SK-MEL-5 (cell line): ENCODE data around the gene RSPH10B2. TPM values are rescaled to one million over a fixed set of nuclear protein-coding genes. Genes with fewer than 3 reads are reported as not detected.
"Not testable (repeated sequence)": the region's sequence is repeated elsewhere in the genome, so short reads cannot be mapped to it uniquely, and the experiment has no call there.

Experiments
- DNase-seq: peaks from one replicate; pipeline ENCODE4 v3.0.0-alpha.2; 2016; ENCODE audit warnings: low read depth, low spot score
- in situ Hi-C: cut with HindIII; loops from 2 replicates; pipeline ENCODE4 v1.10.0; 2016; ENCODE audit warnings: low sequenced_read_pairs, high pct_unique_total_duplicates, low pct_unique_long_range_greater_than_20kb
- total RNA-seq: library from RNA; depleted of rRNA; stranded (reverse); fragments of >200 nt; shearing (Covaris generic); gene quantifications from 2 replicates; pipeline ENCODE4 v1.2.3, GENCODE V29; 2014; rRNA removed

RSPH10B2 gene
- total RNA-seq, 1 experiment from 2014 or later = 0.34 TPM

GRCh38 chr7:6827180-6827579, 73.3 kb downstream of the RSPH10B2 start:
- in situ Hi-C loops, DNase-seq: not testable (repeated sequence)

- DNase-seq = not testable (repeated sequence)
Measured at GRCh38 chr7:6829616-6830015, 75.7 kb downstream of the RSPH10B2 start.

GRCh38 chr7:6830026-6830425, 76.1 kb downstream of the RSPH10B2 start:
- DNase-seq, in situ Hi-C loops: not testable (repeated sequence)

More at GRCh38 chr7:6829616-6830015, 75.7 kb downstream of the RSPH10B2 start:
- in situ Hi-C loops = not testable (repeated sequence)

DNA sequence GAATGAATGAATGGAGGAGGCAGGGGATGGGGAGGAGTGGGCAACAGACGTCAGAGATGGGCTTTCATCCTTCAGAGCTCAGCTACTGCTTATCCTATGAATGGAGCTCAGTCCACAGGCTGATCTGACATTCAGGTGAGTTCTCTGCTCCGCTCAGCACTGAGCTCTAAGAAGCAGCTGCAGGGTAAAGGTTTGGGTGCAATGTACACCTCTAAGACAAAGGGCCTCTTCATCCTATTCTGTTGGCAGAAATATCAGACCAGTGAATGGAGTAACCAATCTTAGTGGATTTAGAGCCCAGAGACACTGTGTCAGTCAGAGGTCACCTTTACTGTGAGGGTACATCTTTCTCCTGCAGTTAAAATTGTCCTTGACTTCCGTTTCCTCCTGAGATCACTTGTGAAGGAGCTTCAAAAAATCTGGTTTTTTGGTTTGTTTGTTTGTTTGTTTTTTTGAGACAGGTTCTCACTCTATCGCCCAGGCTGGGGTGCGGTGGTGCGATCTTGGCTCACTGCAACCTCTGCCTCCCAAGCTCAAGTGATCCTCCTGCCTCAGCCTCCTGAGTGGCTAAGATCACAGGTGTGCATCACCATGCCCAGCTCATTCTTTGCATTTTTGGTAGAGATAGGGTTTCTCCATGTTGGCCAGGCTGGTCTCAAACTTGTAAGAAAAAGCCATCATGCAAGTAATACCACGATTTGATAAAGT, 77.3 kb downstream of the RSPH10B2 start:
- in situ Hi-C loops = no loop called here
- peak; percentile 35 for DNase-seq

GRCh38 chr7:6833636-6834035, 79.7 kb downstream of the RSPH10B2 start:
- DNase-seq = no peak
- in situ Hi-C loops = no loop called here

- in situ Hi-C loops = not testable (repeated sequence)
- DNase-seq = peak; percentile 8
Measured at GRCh38 chr7:6835521-6835920, 81.6 kb downstream of the RSPH10B2 start.

- in situ Hi-C loops, DNase-seq: not testable (repeated sequence)
Measured at GRCh38 chr7:6837081-6837480, 83.2 kb downstream of the RSPH10B2 start.

DNA sequence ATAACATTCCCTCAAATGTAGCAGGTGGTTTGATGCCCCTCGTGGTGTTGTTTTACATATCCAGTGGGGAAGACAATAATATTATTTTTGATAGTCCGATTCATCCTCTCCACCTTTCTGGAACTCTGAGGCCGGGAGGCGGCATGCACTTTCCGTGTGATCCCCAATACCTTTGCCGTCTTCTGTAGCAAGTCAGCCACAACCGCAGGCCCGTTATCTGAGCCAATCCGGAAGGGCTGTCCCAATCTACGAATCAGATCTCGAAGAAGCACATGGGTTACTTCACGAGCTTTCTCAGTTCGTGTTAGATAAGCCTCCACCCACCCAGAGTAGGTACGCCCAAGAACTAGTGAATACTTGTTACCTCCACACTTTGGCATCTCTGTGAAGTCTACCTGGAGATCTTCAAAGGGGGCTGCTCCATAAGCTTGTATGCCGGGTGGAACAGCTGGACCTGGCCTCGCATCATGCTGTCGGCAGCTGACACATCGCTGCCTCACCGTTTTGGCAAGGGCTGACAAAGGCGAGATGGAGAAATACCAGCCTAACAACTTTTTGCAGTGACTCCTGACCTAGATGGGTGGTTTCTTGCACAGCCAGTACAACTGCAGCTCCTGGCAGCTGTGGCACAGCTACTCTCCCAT, 88.5 kb downstream of the RSPH10B2 start:
- in situ Hi-C loops, DNase-seq: not testable (repeated sequence)

DNA sequence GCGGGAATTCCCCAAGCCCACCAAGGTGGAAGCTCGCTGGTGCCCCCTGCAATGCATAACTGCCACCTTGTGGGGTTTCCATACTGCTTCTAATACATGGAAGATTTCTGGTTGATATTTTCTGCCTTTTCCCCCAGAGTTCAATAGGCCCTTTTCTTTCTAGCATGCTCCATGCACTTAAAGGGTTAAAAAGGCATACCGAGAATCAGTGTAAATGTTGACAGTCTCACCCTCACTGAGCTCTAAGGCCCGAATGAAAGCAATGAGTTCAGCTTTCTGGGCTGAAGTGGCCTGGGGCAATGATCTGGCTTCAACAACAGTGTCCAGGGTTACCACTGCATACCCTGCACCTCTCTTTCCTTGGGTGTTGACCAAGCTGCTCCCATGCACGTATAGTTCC, 89.2 kb downstream of the RSPH10B2 start:
- DNase-seq, in situ Hi-C loops: not testable (repeated sequence)

- in situ Hi-C loops, DNase-seq: not testable (repeated sequence)
Measured at GRCh38 chr7:6843654-6844053, 89.8 kb downstream of the RSPH10B2 start.

- DNase-seq, in situ Hi-C loops: not testable (repeated sequence)
Measured at GRCh38 chr7:6845971-6846449, 92.1 kb downstream of the RSPH10B2 start.

GRCh38 chr7:6847751-6848150, 93.8 kb downstream of the RSPH10B2 start:
- in situ Hi-C loops, DNase-seq: not testable (repeated sequence)

Other genes with a start within 250 kb of the RSPH10B2 start
- gene GRID2IP, start 202.6 kb upstream of the RSPH10B2 start, total RNA-seq = 0.03 TPM in 1 of 2 replicates, not detected in the other
- 92.4 and 94.5 TPM in 2 replicates for gene ZDHHC4, start 176.6 kb upstream of the RSPH10B2 start, total RNA-seq
- gene INTS15, start 164.1 kb upstream of the RSPH10B2 start, total RNA-seq = 18.5 and 28.2 TPM in 2 replicates
- 0.16 and 0.35 TPM in 2 replicates for gene ZNF853, start 138.5 kb upstream of the RSPH10B2 start, total RNA-seq
- gene ZNF316, start 116.8 kb upstream of the RSPH10B2 start, total RNA-seq = 15.5 and 18.3 TPM in 2 replicates
- gene ZNF12, start 47.2 kb upstream of the RSPH10B2 start, total RNA-seq = 44.9 and 56.1 TPM in 2 replicates
- 36.5 and 45.2 TPM in 2 replicates for gene CCZ1B, start 72.2 kb downstream of the RSPH10B2 start, total RNA-seq